Measurements from ENCODE around the gene CCDC3.
"Not testable (repeated sequence)": the region's sequence is repeated elsewhere in the genome, so short reads cannot be mapped to it uniquely, and the experiment has no call there.

Gene CCDC3

DNA sequence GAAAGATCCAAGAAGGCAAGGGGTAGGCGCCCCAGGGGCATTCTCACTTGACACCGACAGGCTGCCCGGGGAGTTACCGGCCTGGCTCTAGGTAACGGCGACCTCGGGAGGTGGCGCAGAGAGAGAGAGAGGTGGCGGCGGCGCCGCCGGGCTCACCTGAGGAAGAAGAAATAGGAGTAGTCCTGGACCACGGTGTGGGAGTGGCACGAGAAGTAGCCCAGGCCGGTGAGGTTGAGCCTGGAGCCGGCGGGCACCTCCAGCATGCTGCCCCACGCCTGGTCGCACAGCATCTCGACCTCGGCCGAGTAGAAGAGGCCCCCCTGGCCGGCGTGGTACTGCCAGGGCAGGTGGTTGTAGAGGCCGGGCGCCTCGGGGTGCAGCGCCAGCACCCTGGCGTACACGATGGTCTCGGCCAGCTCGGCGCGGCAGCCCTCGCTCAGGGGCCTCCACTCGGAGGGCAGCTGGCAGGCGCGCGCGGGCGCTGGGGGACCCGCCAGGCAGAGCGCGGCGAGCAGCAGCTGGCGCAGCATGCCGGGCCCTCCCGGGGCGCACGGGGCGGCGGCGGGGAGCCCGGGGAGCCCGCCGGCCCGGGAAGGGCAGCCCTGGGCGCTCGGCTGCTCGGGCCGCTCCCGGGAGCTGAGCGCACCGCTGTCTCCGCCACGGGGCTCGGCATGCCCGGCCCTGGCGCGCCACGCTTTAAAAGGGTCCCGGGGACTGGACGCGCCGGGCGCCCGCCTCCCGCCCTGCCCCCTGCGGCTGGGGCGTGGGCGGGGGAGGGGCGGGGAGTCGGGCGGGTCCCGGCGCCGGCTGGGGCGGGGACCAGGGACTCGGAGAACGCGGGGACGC lies at the start of gene CCDC3:
CCDC3 (minus strand) TSS at position 673 of the 846 bp plus-strand sequence; CDS start at position 530, 143 bp downstream.
- DNase-seq = no peak

DNA sequence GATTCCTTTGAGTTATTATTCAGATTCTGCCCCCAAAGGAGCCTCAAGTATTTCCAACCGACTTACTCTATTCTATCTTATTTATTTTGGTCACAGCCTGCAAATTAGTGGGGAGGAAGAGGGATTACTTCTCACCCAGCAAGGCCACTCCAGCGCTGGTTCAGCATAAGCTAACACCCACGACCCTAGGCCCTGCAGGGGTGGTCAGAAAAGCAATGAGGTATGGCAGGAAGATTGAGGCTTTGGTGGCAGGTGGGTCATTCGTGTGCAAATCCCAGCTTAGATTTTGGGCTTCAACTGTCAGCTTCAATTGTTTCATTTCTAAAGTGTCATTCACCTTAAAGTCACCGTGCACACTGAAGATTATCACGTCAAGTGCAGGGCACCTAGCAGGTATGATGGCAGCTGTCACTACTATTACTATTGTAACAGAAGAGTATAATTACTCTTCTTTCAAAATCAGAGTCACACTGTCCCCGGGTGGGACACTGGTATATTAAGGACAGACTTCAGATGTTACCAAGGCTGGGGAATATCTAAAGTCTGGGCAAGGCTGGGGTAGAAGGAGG lies 49.7 kb upstream of the CCDC3 start:
- no peak for DNase-seq

DNA sequence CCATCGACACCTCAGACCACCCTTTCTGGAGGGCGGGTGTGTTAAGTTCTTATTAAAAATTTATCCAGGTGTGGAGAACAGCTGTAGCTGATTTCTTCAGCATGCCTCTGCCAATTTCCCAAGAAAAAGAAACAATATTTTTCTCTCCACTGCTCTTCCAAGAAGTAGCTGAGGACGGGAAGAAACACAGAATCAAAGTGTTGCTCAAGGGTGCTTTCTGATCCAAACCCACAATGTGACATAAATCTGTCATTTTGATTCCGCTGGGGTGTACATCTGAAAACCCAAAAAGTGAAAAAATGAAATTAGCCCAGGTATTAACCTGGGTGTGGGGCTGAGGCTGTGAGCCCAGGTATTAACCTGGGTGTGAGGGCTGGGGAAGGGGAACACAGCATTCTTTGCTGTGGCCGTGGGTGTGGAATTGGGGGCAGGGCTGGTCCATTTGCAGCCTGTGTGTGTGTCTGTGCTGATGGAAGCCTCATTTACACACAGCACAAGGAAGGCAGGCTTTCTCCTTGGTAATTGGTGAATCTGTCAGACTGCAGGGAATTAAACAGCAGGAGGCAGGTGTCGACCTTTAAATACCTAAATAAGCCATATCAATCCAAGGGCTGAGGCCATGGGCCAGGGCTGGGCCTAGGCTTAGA lies 48.4 kb upstream of the CCDC3 start:
- no peak for DNase-seq

DNA sequence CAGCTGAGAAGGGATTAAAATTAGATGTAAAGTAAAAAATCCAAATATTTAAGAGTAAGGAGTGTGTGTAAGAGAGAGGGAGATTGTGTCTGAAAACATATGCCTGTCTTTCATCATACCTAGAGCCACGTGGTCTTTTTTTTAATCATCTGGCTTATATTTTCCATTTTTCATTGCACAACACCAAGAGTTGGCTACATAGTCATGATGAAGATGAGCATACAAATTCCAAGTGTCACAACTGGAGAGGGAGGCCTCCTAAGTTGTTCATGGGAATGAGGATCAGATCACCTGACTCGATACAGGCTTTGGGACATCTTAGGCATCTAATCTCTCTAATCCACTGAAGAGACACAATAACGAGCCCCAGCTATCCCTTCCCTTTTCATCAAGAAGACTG lies 47.2 kb upstream of the CCDC3 start:
- DNase-seq = no peak

DNA sequence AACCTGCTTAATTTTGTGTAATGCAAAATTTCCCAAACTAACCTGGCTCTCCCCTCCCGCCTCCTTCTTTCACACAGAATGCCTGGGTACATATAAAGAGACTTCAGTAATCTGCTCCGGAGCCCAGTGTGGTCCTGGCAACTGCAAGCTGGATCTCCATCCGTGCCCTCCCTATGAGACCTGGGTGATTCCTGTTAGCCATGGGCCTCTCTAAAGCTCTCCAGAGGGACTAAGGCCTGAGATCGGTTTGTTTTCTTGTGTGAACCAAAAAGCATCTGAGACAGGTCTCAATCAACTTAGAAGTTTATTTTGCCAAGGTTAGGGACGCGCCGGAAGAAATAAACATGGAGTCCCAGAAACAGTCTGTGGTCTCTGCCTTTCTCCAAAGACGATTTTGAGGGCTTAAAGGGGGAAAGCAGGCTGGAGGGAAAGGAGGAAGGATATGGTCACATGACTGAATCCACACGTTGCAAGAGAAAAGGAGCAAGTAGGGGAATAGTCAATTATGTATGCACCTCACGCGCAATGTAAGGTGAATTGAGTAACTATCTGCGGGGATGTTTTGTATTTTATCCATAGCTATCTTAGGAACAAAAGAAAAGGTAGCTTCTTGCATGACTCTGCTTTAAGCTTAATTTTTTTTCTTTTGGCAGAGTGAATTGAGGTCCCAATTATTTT lies 46.2 kb upstream of the CCDC3 start:
- DNase-seq = no peak

DNA sequence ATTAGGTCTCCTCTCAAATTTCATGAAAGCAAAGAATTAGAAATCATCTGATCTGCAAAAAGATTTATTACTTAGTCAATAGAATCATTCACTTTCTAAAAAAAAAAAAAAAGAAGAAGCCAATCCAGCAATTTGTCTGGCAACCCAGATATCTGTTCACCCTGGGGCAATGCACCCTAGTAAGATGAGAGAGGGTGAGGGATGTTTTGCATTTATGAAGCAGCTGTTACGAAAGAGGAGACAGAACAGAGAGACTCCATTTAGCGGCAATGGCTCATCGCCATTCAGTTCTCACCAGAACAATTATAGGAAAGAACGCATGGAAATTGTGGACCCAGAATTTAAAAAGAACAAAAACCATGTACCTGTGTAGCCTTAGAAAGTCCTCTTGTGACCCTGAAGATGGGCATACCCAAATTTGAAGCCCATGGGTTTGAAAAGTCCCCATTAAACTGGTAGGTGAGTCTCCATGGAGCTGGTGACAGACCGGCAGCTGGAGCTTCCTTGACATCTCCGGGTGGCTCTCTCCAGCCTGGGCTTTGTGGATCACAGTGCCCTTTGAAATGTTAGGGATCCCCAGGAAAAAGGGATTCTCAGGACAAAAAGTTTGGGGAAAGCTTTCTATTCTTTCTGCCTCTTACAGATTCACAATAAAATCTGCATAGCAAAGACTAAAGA lies 45.5 kb upstream of the CCDC3 start:
- DNase-seq = no peak

DNA sequence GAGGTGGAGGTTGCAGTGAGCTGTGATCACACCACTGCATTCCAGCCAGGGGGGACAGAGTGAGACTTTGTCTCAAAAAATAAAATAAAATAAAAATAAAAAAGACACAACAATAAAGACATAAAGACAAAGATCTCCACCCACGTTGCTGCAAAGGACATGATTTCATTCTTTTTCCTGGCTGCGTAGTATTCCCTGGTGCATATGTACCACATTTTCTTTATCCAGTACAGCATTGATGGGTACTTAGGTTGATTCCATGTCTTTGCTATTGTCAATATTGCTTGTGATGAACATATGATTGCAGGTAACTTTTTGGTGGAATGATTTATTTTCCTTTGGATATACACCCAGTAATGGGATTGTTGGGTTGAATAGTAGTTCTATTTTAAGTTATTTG lies 42.0 kb upstream of the CCDC3 start:
- no peak for DNase-seq

DNA sequence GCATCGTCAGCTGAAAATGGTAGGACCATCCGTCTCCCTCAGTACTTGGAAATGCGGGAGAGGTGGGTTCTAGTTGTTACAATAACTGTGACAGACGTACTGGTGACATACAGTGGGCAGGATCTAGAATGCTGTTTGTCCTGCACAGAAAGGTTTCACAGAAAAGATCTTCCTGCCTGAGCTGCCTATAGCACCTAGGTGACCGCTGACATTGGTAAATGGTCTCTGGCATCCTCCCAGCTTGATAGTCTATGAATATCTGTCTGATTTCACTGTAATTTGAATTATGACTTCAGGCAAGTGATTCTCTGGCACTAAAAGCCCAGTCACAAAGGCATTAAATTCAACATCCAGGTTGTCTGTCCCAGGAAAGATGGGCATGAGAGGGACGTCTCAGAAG lies 38.2 kb upstream of the CCDC3 start:
- DNase-seq = no peak

DNA sequence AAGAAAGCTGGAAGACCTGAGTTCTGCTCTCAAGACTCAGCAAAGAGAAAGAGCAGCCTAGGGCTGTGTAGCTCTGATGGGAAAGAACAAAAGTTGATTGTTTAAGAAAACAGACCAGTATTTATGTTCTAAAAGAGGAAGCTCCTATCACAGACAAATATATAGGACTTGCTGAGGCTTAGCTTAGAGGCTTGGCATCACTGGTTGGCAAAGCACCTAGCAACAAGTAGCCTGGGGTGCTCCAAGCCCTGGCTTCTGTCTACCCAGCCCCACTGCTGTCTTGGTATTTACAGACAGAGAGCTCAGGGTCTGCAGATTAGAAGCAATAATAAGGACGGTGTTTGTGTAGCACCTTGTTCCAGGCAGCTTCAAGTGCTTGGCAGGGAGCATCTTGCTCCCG lies 36.9 kb upstream of the CCDC3 start:
- no peak for DNase-seq

DNA sequence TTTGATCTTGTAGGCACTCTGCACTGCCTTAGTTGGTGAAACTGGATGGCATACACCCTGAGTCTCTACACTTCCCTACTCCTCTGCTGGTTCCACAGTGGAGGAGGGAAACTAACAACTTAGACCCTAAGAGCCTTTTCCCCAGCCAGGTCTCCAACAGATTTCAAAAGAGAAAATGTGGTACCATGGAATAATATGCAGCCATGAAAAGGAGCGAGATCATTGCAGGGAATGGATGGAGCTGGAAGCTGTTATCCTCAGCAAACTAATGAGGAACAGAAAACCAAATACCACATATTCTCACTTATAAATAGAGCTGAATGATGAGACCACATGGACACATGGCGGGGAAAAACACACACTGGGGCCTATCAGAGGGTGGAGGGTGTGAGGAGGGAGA lies 36.3 kb upstream of the CCDC3 start:
- DNase-seq = no peak

DNA sequence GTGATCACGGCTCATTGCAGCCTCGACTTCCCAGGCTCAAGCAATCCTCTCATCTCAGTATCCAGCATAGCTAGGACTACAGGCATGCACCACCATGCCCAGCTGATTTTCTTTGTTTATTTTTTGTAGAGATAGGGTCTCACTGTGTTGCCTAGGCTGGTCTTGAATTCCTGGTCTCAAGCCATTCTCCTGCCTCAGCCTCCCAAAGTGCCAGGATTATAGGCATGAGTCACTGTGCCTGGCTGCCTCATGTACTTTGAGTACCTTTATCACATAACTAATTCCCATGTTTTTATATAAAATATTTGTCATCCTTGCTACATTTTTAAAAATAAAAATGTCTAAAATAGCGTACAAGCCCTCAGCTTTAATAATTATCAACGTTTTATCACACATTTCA lies 35.3 kb upstream of the CCDC3 start:
- DNase-seq = no peak

DNA sequence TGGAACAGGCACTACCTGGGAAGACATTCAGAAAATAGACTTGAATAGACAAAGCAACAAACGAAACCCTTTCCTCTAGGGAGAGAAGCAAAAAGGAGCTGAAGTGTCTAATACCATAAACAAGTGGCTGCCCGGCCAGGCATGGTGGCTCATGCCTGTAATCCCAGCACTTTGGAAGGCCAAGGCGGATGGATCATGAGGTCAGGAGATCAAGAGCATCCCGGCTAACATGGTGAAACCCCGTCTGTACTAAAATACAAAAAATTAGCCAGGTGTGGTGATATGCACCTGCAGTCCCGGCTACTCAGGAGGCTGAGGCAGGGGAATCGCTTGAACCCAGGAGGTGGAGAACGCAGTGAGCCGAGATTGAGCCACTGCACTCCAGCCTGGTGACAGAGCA lies 34.2 kb upstream of the CCDC3 start:
- DNase-seq = not testable (repeated sequence)

DNA sequence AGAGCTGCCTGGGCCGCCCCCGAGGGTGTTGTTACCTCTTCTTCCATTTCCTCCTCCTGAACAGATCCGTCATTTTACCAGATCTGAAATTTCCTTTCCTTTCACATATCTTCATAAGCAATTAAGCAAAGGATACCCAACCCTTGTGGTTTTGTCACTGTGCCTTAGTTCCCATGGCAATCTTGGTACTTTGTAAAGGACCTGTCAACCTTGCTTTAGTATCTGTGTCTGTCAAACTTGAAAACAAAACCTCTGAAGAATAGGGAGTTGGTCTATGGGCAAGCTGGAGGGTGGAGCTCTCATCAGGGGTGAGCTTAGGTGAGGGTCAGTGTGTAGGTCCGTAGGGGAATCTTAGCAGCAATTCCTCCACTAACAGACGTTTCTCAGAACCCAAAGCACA lies 25.4 kb upstream of the CCDC3 start:
- no peak for DNase-seq

DNA sequence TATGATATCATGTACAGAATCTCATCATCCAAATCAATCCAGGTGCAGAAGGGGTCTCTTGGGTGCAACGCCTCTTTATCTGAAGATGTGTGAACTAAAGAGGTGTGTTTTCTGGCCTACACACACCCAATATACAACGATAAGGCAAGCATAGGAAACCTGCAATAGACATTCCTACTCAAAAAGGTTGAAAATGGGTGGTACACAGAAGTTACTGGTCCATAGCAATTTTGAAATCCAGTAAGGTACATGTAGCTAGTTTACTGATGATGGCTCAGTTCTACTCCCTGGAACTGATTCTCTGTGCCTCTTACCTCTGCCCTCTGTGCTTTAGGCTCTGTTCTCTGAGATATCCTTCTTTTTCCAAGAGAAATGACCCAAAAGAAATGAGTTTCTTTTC lies 22.2 kb upstream of the CCDC3 start:
- no peak for DNase-seq

DNA sequence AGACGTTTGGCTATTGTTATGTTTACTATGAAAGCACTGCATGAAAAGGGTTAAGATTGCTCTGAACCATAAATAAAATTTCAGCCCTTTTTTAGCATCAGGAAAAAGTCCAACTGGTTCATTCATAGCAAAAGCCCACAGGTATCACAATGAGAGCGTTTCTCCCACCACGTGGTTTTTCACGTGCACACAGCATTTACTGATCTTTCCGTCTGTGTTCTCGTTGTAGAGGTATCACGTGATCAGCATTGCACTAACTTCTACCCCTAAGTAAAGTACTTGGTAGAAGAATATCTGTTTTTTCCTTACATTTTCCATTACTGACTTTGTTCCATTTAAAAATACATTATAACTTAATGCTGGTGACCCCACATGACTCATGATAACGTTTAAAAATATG lies 17.8 kb upstream of the CCDC3 start:
- DNase-seq = no peak

DNA sequence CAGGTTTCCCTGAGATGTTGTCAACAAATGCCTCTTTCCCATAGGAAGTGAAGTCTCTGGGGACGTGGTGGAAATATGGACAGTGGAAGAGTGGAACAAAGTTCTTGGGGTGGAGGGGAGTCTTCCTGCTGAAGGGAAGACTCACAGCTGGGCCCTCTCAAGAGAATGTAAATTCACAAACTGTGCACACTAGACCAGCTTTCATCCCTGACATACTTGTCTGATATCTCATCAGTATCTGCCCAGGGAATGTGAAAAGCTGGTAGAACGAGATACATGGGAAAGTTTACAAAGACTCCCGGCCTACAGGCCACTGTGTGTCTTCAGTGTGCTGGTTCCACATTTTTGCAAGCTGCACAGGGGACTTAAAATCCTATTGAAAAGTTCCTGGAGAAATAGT lies 16.7 kb upstream of the CCDC3 start:
- DNase-seq = no peak

DNA sequence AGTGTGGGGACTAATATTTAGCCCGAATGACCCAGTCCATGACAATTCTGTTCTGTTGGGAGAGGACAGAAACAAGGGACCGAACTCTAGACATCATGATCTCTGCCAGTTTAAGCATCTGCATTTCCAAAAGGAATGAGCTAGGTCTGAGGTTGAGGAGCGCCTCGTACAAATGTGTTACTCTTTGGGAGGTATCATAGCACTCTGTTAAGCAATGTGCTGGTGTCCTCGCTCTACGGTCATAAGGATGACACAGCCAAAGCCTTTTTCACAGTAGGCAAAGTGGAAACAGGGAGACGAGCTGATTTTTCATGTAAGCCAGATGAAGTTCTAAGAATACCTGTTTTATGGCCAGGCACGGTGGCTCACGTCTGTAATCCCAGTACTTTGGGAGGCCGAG lies 15.4 kb upstream of the CCDC3 start:
- no peak for DNase-seq

DNA sequence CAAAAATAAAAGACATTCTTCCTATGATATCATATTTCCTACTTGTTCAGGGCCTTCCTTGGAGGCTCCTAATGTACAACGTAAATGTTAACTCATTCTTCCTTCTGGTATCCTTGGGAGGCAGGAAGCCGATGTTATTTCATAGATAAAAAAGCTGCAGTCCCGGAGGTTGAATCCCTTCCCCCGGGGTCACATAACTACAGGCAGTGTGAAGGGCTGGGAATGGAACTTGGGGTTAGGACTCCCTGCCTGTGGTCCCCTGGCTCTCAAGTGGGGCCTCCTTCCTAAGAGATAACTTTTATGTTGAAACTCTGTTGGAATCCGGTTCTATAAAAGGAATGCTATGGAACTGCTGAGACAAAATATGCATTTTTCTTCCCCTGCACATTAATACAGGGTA lies 14.9 kb upstream of the CCDC3 start:
- no peak for DNase-seq

DNA sequence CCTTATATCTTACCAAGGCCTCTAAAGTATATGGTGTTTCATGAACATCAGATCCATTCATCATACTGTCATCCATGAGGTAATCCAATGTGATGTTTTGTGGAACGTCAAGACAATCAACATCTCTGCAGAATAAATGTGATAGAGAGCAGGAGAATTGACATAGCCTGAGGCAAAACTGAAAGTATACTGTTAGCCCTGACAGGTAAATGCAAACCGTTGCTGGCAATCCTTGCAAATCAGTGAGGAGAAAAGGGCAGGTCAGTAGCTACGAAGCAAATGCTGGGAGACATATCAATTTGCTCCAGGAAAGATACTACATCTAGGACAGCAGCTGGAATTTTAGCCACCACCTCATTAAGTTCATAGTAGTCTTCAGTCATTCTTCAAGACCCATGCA lies 4.5 kb upstream of the CCDC3 start:
- DNase-seq = no peak

DNA sequence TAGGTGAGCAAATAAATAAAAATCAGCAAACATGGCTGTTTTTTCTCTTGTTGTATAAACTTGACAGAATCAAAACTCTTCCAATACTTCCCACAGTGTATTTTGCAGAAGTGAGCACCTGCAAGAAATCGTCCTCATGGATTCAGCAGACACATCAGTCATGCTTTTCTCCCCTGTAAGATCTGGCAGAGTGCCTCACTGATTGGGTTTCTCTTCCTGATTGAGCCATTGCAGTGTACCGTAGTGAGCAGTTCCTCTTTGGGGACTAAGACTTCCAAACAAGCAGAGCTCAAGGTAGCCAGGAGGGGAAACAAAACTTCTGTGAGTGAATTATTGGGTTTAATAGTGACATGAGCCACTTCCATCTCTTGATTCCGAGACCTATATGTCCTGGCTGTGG lies 2.2 kb upstream of the CCDC3 start:
- DNase-seq = no peak

DNA sequence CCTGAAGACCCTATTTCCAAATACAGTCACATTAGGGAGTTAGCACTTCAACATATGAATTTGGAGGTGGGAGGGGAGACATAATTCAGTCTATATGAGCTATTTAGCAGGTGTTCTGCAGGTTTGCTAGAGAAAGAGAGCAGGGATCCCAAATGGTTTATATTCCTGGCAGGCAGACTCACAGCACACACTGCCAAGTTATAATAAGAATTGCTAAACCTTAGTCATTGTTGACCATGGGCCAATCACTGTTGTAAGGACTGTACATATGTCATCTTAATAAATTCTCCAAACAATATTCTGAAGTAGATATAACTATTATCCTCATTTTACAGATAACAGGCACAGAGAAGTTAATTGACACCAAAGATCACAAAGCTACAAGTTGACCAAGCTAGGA lies 1.5 kb upstream of the CCDC3 start:
- no peak for DNase-seq

DNA sequence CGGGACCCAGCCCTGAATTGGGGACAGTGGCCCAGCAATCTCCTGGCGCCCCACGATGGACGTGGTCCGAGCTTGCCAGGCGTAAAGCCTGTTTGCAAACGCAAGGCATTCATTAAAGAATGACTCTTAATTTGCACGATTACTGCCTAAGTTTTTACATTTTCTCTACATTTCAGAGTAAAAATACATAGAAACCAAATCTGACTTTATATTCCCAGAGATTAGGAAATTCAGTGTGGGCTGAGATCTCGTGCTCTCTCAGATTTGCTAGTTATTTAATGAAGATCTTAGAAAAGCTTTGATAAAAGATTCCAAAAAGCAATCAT lies 337 bp upstream of the CCDC3 start:
- DNase-seq = no peak

DNA sequence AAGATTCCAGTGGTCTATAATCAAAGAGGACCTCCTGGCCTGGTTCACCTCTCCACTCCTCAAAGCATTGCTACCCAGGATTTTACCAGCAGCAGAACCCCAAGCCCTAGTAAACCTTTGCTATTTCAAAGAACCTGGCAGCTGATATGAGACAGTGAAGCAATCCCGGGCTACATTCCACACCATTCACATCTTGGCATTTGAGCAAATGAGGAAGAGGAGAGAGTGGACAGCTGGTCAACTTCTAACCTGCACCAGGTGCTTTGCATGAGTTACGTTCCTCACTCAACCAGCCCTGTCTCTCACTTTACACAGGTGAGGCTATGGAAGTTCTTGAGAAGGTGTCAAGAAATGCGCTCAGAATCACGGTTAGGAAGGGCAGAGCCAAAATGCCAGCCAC lies 1.1 kb downstream of the CCDC3 start:
- no peak for DNase-seq
